ENCODE data around the gene ALDH8A1.
A peak's percentile ranks its signal among the peaks of the same experiment; 100 is the strongest.

ALDH8A1 gene, protein sequence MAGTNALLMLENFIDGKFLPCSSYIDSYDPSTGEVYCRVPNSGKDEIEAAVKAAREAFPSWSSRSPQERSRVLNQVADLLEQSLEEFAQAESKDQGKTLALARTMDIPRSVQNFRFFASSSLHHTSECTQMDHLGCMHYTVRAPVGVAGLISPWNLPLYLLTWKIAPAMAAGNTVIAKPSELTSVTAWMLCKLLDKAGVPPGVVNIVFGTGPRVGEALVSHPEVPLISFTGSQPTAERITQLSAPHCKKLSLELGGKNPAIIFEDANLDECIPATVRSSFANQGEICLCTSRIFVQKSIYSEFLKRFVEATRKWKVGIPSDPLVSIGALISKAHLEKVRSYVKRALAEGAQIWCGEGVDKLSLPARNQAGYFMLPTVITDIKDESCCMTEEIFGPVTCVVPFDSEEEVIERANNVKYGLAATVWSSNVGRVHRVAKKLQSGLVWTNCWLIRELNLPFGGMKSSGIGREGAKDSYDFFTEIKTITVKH

GRCh38 chr6:134949927-134950326 lies at the start of gene ALDH8A1:
Gene ALDH8A1 (minus strand): TSS chr6:134950101. CDS start chr6:134950053, 48 bp downstream.
- no peak for DNase-seq (ENCODE audit: low read depth in 1 of 2, low spot score in 1 of 2)

GRCh38 chr6:134999107-134999506 lies 49.2 kb upstream of the ALDH8A1 start:
- no peak for DNase-seq (ENCODE audit: low read depth in 1 of 2, low spot score in 1 of 2)

- DNase-seq (ENCODE audit: low read depth in 1 of 2, low spot score in 1 of 2): no peak
Observed at GRCh38 chr6:134997133-134997995, 47.5 kb upstream of the ALDH8A1 start.

DNA sequence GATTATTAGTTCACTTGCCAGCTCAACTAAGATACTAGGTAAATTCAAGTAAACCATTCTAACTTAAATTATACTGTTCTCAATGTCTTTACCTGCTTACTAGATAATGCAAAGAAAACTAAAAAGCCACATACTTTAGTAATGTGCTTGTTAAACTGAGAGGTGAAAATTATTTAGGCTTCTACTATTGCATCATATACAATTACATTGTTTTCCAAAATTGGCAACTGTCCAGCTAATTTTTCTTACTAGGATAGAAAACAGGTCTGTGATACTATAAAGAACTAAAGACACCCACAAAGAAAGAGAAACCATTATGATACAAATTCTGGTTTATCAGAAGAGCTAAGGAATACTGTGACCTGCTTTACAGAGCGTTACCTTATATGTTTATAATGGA lies 45.6 kb upstream of the ALDH8A1 start:
- DNase-seq (ENCODE audit: low read depth in 1 of 2, low spot score in 1 of 2): no peak

GRCh38 chr6:134994431-134994830 lies 44.5 kb upstream of the ALDH8A1 start:
- no peak for DNase-seq (ENCODE audit: low read depth in 1 of 2, low spot score in 1 of 2)

GRCh38 chr6:134992155-134992554 lies 42.3 kb upstream of the ALDH8A1 start:
- no peak for DNase-seq (ENCODE audit: low read depth in 1 of 2, low spot score in 1 of 2)

DNA sequence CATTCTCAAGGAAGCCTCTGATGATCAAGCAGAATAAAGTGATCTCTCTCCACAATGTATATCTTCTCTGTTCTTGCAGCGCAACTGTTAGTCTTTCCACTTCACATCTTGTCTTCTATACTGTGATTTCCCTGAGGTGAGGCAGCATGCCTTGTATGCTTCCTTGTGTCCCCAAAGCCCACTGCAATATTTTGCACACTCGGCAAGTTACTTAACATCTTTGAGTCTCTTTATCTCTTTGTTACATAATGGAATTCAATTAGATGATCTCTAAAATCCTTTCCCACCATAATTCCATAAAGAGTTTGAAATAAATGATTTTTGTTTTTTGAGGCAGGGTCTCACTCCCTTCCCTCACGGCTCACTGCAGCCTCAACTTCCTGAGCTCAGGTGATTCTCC lies 40.4 kb upstream of the ALDH8A1 start:
- no peak for DNase-seq (ENCODE audit: low read depth in 1 of 2, low spot score in 1 of 2)

DNA sequence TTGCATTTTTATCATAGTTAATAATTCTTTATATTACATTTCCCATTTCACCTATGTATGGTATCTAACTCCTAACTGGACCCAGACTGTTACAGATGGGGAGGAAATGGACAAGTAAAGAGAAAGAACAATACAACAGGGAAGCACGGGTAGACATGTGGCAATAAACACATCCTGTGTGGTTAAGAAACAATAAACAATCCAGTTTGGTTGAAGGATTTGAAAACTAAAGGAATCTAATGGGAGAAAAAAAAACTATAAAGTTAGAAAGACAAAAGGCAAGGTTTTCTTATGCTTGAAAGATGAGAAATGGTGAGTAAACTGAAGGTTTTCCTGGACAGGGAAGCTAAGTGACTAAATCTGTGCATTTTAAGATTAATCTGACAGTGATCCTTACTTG lies 34.9 kb upstream of the ALDH8A1 start:
- no peak for DNase-seq (ENCODE audit: low read depth in 1 of 2, low spot score in 1 of 2)

DNA sequence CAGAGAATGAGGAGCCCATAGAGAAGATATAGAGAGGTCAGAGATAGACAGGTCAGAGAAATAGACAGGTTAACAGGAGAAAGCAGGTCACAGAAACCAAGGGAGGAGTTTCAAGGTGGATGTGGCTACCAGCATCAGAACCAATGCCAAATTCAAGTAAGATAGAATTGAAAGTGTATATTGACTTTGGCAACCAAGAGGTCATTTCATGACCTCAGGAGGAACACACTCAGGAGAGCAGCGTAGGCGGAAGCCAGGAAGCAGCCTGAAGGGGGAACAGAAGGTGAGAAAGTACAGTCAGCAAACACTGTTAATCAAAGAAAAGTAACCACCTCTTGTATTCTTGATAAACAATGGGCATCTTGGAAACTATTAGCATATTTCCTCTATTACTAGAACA lies 33.9 kb upstream of the ALDH8A1 start:
- no peak for DNase-seq (ENCODE audit: low read depth in 1 of 2, low spot score in 1 of 2)

DNA sequence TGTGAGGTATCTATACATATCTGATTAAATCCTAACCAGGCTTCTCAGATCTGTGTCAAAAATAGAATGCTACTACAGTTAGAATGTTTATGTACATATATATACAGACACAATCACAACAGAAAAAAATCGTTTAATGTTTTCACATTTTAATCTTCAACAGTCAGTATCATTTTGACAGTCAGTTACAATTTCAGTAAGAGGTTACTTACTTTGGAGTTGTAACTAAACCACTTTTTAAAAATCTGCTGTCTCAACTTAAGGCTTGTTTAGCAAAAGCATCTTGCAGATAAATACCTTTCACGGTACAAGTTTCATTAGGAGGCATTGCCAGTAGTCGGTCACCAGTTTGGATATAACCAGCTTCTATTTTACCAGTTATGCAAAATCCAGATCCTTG lies 32.3 kb upstream of the ALDH8A1 start:
- DNase-seq (ENCODE audit: low read depth in 1 of 2, low spot score in 1 of 2): no peak

GRCh38 chr6:134980846-134981245 lies 30.9 kb upstream of the ALDH8A1 start:
- peak in 1 of 2 donors; percentile 12 for DNase-seq (ENCODE audit: low read depth in 1 of 2, low spot score in 1 of 2)

GRCh38 chr6:134979142-134979541 lies 29.2 kb upstream of the ALDH8A1 start:
- DNase-seq (ENCODE audit: low read depth in 1 of 2, low spot score in 1 of 2): peak in 1 of 2 donors; percentile 53

DNA sequence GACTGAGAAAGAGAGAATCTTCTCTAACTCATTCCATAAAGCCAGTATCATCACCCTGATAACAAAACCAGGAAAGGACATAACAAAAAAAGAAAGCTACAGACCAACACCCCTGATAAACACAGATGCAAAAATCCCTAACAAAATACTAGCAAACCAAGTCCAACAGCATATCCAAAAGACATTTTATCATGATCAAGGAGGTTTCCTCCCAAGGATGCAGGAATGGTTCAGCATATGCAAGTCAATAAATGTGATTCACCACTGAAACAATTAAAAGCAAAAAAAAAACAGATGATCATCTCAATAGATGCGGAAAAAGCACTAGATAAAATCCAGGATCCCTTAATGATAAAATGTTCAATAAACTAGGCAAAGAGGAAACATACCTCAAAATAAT lies 24.5 kb upstream of the ALDH8A1 start:
- no peak for DNase-seq (ENCODE audit: low read depth in 1 of 2, low spot score in 1 of 2)

DNA sequence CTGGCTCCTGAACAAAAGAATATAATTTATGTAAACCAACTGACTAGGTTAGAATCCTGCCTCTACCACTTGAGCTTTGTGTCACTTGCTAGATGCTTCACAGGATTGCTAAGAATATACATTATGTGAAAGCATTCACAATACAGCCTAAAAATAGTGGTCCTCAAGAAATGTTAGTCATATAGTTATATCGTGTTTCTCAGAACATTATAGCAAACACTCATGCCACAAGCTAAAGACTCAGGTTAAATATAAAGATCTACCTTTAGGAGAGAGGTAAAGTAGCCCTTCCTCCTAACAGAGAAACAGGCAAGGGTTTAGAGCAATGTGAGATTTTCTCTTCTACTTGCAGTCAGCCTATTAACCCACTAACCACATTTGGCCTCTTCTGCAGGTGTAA lies 17.8 kb upstream of the ALDH8A1 start:
- DNase-seq (ENCODE audit: low read depth in 1 of 2, low spot score in 1 of 2): no peak

GRCh38 chr6:134964451-134965203 lies 14.7 kb upstream of the ALDH8A1 start:
- no peak for DNase-seq (ENCODE audit: low read depth in 1 of 2, low spot score in 1 of 2)

- no peak for DNase-seq (ENCODE audit: low read depth in 1 of 2, low spot score in 1 of 2)
Observed at GRCh38 chr6:134962421-134962820, 12.5 kb upstream of the ALDH8A1 start.

DNA sequence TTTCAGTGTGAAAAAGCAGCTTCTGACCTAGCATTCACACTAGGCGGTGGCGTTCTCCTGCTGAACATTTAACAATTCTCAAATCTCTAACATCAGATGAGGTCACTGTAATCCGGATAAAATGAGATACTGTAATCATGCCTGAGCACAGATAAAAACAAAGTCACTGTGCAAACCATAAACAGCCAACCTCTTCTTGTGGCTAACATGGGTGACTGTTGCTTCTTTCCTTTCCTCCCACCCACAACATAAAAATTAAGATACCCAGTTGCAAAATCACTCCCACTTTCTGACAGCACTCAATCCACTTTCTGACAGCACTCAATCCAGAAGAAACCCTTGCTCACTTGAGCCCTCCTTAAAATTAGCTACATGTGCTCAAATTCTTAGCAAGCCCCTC lies 11.5 kb upstream of the ALDH8A1 start:
- no peak for DNase-seq (ENCODE audit: low read depth in 1 of 2, low spot score in 1 of 2)

DNA sequence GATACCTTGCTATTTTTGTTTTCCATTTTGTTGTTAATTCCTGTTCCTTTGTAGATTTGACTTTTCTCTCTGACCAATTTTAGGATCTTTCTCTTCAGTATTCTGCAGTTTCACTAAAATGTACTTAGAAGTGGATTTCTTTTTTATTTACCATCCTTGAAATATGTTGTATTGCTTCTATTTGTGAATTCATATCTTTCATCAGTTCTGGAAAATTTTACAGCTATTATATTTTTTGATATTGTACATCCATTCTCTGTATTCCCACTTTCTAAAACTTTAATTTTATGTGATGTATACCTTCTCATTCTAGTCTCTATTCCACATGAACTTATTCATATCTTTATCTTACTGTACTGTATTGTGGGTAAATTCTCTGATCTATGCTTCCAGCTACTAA lies 9.7 kb upstream of the ALDH8A1 start:
- DNase-seq (ENCODE audit: low read depth in 1 of 2, low spot score in 1 of 2): no peak

GRCh38 chr6:134956676-134957075 lies 6.8 kb upstream of the ALDH8A1 start:
- no peak for DNase-seq (ENCODE audit: low read depth in 1 of 2, low spot score in 1 of 2)

DNA sequence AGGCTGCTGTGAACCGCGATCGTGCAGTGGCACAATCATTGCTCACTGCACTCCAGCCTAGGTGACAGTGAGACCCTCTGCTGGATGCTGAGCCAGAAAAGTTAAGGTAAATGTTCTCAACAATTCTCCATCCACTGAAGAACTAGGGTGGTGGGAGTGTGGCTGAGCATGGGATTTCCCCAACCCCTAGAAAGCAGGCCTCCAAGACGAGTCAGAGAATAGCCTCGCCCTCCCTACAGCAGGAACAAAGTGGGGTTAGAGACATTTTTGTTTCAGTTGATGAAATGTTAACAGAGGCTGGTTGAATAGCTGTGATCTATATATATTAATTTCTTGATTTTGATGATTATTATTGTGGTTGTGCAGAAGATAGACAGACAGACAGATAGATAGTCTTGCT lies 6.1 kb upstream of the ALDH8A1 start:
- no peak for DNase-seq (ENCODE audit: low read depth in 1 of 2, low spot score in 1 of 2)

DNA sequence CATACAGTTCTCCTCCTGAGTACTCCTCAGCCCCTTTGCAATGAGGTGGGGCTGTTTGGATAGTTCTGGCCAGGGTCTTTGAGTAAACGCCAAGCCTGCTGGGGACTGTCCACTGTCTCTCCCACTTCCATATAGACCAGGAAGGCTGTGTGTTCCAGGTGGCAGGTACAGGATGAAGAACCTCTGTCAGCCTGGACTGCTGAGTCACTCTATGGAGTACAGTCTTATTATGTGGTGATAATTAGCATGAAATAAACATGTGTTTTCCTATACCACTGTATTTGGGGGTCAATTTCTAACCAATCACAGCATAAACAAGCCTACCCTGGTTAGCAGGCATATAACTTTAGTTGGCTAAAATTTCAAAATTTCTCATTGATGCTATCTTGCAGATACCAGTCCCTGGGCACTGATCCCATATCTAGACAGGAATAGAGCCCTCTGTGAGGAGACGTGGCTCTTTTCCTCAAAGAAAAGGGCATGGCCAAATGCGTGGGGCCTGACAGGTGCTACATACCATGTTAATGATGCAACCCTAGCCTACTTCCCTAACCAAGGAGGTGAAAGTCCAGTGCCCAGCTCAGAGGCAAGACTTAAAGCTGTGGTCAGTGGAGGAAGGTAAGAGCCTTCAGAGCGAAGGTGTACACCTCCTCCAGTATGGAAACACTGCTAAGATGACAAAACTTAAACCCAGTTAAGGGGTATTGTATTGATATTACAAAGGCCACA lies 4.5 kb upstream of the ALDH8A1 start:
- no peak for DNase-seq (ENCODE audit: low read depth in 1 of 2, low spot score in 1 of 2)

All from activated CD4-positive, alpha-beta T cell treated with anti-CD3 and anti-CD28 coated beads, Interleukin-2, amount 50 U/mL, for 24 hours (primary cell).